HG02870 (cell line): Measurements from ENCODE around the gene PDE3A.
"Not testable (repeated sequence)": the region's sequence is repeated elsewhere in the genome, so short reads cannot be mapped to it uniquely, and the experiment has no call there.

Experiments used
- ATAC-seq: cut with Tn5 transposase; IDR thresholded peaks from one replicate; pipeline ENCODE4 v1.9.1; 2021; ENCODE audit warnings: mild to moderate bottlenecking, moderate library complexity; ENCODE audit not compliant: unreplicated experiment

Gene PDE3A

DNA sequence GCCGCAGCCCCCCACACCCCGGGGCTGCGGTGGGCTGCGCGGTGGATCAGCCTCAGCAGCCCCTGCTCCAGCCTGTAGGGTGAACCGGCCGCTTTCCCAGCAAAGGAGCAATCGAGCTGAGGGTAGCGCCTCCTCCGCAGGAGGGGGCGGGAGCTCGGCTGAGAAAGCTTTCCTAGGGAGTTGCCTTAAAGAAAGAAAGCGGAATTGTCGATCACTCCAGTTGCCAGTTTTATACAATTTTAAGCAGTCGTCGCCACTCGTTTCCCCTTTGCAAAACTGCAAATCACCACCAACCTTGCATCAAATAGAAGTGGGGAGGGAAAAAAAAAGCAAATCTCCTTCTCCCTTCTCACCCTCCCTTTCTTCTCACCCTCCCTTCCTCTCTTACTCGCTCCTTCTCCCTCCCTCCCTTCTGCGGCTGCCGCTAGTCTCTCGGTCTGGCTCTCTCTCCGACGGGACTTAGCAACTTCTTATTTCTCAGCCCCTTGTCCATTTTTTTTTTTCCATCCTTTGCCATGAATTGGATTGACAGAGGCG, at the start of gene PDE3A:
PDE3A (plus strand) TSS at position 424 of the 537 bp plus-strand sequence. CDS start 748 bp downstream, outside the sequence.
- no peak for ATAC-seq

DNA sequence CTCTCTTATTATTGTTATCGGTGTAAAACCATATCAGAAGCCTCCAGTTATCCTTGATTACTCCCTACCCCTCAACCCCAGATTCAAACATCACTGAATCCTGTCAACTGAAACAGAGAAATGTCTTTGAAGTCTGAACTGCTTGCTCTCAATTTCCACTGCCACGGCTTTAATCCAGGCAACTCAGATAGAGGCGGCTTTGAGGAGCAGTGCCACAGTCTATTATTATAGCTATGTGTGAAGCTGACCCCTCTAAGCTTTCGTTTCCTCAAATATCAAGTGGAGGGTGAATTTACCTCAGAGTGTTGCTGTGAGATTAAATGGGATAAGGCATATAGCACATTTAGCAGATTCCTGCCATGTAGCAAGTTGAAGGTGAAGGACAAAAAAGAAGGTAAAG, 49.0 kb upstream of the PDE3A start:
- ATAC-seq = no peak

DNA sequence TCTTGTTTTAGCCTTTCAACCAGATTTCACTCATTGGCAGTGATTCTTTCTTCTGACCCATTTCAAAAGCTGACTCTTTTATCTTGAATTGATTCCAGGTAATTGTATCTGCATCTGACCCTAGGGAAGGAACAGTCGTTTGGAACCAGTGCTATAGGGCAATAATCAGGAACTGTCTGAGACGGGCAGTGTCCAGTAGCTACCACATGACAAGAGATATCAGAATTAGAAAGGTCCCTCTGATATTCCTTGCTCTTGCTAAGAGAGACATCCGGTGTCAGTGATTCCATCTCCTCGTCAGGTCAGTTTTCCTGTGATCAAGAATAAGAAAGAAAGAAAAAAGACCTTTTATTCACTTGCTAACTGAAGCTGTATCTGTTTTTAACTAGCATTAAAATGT, 47.8 kb upstream of the PDE3A start:
- ATAC-seq = no peak

DNA sequence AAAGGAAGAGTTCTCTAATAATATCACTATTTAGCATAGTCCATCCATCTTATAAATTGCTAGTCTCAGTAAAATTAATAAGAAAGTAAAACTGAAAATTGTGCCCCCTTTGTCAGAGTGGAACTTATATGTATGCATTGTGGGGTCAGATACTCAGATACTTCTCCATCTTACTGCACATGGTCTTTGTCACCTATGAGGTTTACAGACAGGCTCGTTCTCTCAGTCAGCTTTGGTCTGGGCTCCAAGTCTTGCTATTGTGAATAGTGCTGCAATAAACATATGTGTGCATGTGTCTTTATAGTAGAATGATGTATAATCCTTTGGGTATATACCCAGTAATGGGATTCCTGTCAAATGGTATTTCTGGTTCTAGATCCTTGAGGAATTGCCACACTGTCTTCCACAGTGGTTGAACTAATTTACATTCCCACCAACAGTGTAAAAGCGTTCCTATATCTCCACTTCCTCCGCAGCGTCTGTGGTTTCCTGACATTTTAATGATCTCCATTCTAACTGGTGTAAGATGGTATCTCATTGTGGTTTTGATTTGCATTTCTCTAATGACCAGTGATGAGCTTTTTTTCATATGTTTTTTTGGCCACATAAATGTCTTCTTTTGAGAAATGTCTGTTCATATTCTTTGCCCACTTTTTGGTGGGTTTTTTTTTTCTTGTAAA, 37.4 kb upstream of the PDE3A start:
- not testable (repeated sequence) for ATAC-seq

DNA sequence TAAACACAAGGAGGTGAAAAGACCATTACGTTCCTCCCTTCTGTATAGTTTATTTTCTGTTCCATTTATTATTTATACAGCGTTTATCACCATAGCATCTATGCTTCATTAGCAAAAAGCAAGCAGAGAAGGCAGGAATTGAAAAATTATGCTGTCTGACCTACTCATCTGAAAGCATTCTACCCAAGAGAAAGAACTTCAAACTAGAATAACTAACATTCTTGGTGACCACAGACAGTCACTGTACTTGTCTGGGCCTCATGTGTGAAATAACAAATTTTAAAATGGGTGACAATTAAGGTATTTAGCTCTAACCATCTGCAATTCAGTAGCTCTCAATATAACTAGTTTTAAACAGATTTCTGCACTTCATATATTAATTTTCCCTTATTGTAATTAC, 29.3 kb upstream of the PDE3A start:
- no peak for ATAC-seq

DNA sequence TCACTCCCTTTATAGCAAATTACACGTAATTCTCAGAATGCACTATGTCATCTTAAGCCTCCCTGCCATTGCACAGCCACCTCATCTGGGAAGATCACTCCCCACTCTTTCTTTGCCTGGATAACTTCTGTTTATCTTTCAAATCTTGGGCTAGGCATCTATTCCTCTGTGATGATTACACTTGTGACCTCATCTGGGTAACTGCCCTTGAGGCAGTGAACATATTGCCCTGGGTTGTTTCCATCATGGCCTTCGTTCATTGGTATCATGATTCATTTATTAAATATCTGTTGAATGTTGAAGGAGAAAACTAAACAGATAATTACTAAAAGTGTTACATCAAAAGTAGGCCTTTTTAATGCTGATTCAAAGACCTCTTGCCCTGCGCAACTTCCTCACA, 26.2 kb upstream of the PDE3A start:
- ATAC-seq = no peak

DNA sequence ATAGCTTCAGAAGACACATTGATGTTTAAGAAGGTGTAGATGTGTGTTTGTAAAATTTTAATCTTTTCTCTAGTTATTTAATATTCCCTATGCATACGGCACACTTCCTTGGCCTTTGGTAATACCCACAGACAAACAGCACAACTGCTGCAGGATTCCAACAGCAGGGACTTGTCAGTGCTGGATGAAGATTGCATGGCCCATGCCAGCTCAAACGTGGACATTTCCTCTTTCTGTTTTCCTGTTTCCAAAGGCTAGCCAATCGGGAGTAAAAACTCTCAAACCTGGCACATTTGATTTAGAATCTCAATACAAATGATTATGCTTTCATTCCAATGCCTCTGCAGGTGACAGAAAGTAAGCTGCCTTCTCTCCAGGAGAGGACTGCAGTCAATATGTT, 22.5 kb upstream of the PDE3A start:
- ATAC-seq = no peak

DNA sequence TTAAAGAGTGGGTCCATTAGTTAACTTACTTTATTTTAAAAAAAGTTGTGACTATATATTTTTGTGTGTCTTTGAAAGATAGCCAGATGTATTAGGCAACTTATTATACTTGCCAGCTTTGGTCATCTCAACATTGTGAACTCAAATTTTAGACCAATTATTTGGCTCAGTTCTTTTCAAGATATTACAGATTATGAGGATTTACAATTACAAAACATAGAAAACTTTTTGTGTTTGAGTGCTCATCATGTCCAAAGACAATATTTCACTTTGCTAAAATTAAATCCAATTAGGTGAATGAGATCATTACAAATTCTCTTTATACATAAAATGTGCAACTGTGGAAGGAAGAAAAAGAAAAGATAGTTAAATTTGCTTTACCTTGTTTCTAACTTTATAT, 18.3 kb upstream of the PDE3A start:
- no peak for ATAC-seq

DNA sequence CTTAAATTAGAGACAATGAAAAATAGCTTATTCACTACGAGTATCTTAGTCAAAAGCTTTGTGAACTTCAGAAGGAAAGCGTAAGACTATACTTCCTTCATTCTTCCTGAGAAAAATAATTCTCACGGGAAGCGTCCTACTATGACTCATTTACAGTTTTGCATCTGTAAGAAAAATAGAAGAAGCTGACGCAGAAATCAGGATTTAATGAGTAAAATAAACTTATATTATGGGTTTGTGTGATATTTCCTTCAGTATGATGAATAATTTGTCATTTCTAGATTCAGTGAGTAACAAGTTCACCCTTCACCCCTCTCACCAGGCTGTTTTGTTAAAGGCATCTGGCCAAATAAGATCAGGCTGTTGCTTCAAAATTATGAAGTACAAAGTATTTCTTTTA, 17.8 kb upstream of the PDE3A start:
- ATAC-seq = no peak

DNA sequence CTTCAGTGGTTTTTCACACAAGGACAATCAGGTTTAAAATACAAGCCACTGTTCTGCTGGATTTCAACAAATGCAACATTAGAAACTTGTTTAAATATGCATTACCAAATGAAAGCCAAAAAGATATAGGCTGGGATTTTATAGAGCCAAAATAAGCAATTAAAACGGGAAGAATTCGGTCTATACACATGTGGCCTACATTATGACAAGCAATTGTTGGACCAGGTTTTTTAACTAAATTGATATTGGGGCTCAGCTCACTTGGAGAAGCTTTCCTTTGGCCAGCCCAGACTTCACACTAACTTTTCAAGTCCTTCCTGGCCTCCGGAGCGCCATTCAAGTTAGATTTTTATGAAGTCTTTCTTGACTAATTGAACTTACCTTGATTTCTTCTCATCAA, 16.9 kb upstream of the PDE3A start:
- no peak for ATAC-seq

DNA sequence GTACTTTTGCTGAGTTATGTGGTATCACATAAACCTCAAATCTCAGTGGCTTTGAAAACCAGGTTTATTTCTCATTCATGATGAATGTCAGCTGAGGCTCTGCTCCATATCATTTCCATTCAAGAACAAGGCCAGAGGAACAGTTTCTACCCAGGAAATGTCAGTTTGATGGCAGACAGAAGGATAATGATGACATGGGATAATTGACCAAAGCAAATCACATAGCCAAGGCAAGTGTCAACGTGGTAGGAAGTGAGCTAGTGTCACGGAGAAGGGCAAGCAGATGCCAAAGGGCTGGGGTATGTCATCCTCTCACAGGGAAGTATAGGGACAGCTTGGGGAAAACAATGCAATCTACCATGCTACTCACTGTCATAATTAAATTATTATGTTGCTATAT, 12.3 kb upstream of the PDE3A start:
- ATAC-seq = no peak

DNA sequence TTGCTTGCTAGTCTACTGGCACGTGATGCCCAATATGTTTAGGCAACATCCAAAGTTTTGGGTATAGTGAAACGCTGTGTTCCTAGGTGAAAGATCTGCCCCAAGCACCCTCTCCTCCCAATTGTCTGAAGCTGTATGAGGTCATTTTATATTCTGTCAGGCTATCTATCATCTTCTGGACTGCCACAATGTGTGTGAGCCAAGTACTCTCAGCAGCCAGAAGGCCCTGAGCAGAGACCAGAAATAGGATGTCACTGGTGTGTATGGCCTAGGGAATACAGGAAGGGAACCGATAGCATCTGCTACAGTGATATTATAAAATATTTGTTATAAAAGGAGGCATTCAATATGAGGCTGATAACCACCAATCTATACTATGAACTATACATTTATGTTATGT, 7.9 kb upstream of the PDE3A start:
- ATAC-seq = no peak

DNA sequence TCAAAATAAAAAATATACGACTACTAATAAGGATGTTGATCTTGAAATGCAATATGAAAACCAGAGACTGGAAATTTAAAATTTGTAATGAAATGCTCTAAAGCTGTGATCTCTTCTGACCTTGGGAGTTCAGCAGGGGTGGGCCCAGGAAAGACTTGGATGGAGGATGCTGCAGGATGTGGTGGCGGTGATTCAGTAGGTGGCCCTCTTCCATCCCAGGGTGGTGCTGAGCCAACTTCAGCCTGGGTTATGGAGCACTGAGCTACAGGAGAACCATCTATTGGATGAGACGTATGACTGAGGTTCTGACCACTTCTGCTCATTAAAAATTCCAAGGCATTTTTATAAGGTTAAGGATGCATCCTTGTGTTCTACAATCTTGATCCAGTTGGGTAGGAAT, 6.9 kb upstream of the PDE3A start:
- ATAC-seq = no peak

DNA sequence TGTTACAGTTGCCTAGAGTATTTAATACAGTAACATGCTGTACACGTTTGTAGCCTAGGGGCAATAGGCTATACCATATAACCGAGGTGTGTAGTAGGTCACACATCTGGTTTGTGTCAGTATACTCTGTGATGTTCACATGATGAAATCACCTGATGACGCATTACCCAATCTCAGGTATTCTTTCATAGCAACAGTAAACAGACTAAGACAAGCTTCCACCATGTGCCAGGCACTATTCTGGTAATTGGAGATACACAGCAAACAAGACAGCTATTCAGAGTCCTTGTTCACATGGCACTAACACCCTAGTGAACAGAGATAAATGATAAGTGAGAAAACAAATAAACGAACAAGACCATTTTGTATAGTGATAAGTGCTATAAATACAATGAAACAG, 3.8 kb upstream of the PDE3A start:
- no peak for ATAC-seq

DNA sequence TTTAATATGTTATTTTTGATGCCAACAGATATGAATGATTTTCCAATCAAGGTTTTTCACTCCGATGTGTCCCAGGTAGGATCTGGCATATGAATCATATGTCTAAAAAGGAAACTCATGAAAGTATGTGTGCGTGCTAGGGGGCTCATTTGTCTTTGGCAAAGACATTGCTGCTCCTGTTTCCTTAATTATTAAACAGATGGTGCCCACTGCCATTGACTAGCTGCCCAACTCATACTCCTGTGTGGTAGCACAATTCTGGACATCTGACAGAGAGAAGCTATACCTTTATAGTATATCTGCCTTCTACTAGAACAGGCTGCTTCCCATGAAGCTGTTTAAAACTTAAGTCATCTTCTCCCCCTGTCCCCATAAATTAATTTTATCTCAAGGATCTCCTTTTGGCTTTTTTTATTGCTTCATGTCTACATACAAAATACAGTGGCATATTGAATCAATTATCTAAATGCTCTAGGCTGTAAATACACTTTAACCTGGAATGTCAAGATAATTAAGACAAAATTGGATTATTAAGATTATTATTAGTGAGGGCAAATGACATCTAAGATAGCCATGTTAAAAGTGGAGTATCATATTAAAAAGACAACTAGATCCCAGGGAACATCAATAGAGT, 1.4 kb upstream of the PDE3A start:
- ATAC-seq = no peak

DNA sequence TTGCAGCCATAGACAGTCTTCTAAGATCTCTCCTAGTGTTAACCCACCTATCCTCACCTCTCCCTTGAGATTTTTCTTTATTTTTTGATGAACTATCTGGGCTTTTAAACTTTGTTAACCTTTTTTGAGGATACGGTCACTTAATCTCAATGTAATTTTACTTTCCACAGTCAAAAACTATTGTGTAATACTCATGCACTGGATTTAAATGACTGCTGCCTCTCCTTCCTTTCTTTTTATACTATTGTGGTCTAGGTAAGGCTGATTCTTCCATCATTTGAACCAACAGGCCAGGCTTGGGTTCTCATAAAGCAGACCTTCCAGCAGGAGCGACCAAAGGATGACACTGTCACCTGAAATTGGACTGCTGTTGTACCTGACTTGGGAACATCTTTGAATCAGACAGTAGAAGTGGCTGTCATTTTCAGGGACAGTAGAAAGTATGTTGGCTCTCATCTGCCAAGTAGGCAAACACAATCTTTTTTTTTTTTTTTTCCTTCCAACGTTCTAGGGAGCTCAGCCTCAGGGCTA, 689 bp upstream of the PDE3A start:
- ATAC-seq = no peak

DNA sequence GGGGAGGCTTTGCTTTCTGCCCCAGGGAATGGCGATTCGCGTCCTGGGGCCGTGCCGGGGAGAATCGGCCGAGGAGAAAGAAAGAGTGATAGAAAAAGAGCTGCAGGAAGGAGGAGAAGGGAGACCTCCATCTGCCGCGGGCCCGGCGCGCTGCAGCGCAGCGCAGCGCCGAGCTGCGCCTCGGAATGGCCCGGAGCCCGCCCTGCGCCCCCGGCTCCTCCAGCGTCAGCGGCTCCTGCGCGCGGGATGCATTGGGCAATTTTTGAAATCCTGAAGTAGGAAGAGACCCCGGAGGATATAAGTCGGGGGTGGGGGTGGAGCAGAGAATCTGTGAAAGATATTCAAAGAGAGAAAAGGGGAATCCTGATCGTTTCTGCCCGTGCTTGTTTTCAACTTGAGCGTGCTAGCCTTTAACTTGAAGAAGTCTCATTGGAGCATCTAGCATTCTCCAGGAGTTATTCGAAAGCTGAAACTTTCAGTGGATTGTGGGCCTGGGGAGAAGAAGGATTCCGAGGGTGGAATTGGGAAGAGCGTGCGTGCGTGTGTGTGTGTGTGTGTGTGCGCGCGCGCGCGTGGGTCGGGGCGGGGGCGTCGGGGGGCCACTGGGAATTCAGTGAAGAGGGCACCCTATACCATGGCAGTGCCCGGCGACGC, 441 bp downstream of the PDE3A start:
- no peak for ATAC-seq

DNA sequence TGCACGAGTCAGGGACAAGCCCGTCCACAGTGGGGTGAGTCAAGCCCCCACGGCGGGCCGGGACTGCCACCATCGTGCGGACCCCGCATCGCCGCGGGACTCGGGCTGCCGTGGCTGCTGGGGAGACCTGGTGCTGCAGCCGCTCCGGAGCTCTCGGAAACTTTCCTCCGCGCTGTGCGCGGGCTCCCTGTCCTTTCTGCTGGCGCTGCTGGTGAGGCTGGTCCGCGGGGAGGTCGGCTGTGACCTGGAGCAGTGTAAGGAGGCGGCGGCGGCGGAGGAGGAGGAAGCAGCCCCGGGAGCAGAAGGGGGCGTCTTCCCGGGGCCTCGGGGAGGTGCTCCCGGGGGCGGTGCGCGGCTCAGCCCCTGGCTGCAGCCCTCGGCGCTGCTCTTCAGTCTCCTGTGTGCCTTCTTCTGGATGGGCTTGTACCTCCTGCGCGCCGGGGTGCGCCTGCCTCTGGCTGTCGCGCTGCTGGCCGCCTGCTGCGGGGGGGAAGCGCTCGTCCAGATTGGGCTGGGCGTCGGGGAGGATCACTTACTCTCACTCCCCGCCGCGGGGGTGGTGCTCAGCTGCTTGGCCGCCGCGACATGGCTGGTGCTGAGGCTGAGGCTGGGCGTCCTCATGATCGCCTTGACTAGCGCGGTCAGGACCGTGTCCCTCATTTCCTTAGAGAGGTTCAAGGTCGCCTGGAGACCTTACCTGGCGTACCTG, 1.1 kb downstream of the PDE3A start:
- no peak for ATAC-seq

DNA sequence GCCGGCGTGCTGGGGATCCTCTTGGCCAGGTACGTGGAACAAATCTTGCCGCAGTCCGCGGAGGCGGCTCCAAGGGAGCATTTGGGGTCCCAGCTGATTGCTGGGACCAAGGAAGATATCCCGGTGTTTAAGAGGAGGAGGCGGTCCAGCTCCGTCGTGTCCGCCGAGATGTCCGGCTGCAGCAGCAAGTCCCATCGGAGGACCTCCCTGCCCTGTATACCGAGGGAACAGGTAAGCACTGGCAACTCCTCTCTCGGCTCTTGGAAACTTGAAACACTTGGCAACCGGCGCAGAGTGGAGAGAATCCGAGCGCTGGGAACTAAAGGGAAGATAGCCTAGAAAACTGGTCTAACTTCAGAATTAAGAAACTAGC, 1.7 kb downstream of the PDE3A start:
- ATAC-seq = no peak

DNA sequence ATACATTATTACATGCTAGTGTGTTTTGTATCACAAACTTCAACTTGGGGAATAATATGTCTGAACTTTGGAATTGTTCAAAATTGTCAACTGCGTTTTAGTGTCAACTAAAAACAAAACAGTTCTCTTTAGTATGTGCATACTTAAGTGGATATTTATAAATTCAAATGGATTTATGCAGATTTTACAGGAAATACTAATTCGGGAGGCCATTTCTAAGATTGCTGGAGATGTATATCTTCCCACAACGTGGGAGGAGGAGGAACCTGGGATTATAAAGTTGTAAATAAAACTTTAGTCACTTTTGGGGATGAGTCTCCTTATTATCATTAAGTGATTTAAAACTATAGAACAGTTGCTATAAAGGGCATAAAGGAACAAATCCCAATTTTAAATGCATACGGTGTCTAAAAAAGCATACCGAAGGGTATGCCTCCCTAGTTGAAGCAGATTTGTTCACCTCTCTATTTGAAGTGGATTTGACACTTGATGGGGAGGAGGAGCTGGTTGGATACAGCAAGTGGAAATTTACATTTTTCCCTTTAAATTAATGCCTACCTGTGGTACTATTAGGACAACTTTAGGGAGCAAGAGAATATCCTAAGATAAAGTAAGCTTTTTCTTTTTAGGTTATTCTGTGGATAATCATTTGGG, 2.7 kb downstream of the PDE3A start:
- ATAC-seq = no peak
